ENCODE results near the gene SYNGR4.

SYNGR4 gene

GRCh38 chr19:48365602-48366001 lies 1.4 kb downstream of the SYNGR4 start:
- ATAC-seq = no peak
- TF ChIP-seq ZC3H10 (CRISPR knock-in tag; IDR thresholded peaks at IDR 0.05) (no peak), PPARA (CRISPR knock-in tag; IDR thresholded peaks at IDR 0.05; ENCODE audit: borderline replicate concordance) (no peak), GLIS3 (CRISPR knock-in tag; IDR thresholded peaks at IDR 0.05) (no peak), ZNF70 (CRISPR knock-in tag; IDR thresholded peaks at IDR 0.05) (no peak), ZNF8 (CRISPR knock-in tag; IDR thresholded peaks at IDR 0.05) (no peak), TOX (CRISPR knock-in tag; IDR thresholded peaks at IDR 0.05; ENCODE audit: borderline replicate concordance) (no peak), ZNF565 (CRISPR knock-in tag; conservative IDR thresholded peaks at IDR 0.05; ENCODE audit: low read depth) (no peak), TSHZ2 (CRISPR knock-in tag; IDR thresholded peaks at IDR 0.05) (no peak), TCF4 (CRISPR knock-in tag; IDR thresholded peaks at IDR 0.05; ENCODE audit: borderline replicate concordance) (no peak), BACH2 (CRISPR knock-in tag; IDR thresholded peaks at IDR 0.05; ENCODE audit: borderline replicate concordance) (no peak)

DNA sequence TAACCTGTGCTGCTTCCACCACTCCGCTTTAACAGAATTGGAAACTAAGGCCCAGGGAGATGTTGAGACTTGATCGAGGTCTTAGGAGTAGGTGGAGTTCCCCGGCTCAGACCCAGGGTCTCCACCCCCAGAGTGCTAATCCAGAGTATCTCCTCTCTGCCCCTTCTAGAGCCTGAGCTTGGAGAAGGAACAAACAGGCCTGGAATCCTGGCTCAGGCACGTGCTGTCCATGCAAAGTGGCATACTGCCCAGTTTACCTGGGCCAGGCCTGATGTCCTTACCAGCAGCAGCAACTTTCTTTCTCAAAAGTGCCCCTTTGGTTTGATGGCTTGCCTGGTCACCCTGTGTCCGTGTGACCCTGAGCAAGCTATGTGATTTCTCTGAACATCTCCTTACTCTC lies 3.7 kb downstream of the SYNGR4 start:
- no peak for ATAC-seq
- TF ChIP-seq ZNF70 (CRISPR knock-in tag; IDR thresholded peaks at IDR 0.05) = no peak
- no peak for TF ChIP-seq ESRRG (CRISPR knock-in tag; IDR thresholded peaks at IDR 0.05)
- TF ChIP-seq OSR1 (CRISPR knock-in tag; IDR thresholded peaks at IDR 0.05) = no peak
- no peak for TF ChIP-seq CREB5 (CRISPR knock-in tag; IDR thresholded peaks at IDR 0.05; ENCODE audit: low read depth)
- no peak for TF ChIP-seq TOX (CRISPR knock-in tag; IDR thresholded peaks at IDR 0.05; ENCODE audit: borderline replicate concordance)
- TF ChIP-seq BACH2 (CRISPR knock-in tag; IDR thresholded peaks at IDR 0.05; ENCODE audit: borderline replicate concordance) = no peak
- TF ChIP-seq TSHZ2 (CRISPR knock-in tag; IDR thresholded peaks at IDR 0.05) = no peak
- TF ChIP-seq ZNF565 (CRISPR knock-in tag; conservative IDR thresholded peaks at IDR 0.05; ENCODE audit: low read depth) = no peak
- TF ChIP-seq ZNF8 (CRISPR knock-in tag; IDR thresholded peaks at IDR 0.05) = no peak
- no peak for TF ChIP-seq ARNTL (CRISPR knock-in tag; IDR thresholded peaks at IDR 0.05; ENCODE audit: borderline replicate concordance, low read depth)

DNA sequence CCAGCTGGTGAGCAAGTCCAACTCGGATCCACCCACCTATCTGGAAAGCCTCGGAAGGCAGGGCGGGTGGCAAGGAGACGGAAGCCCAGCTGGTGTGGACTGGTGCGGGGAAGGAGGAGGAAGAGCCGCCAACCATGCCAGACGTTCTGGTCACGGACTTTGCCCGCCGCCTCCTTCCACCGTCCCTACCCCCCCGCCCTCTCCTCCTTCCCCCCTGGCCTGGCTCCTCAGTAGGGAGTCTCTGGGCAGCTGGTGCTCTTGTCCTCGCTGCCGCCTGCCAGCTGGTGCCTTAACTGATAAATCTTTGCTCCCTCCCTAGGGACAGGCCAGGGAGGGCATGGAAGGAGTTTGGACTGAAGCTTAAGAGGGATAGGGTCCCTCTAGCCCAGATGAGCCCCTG lies 4.8 kb downstream of the SYNGR4 start:
- no peak for ATAC-seq
- TF ChIP-seq ZFP30 (CRISPR knock-in tag; IDR thresholded peaks at IDR 0.05) = no peak
- no peak for TF ChIP-seq BACH2 (CRISPR knock-in tag; IDR thresholded peaks at IDR 0.05; ENCODE audit: borderline replicate concordance)
- no peak for TF ChIP-seq ZFP3 (CRISPR knock-in tag; IDR thresholded peaks at IDR 0.05)
- TF ChIP-seq PATZ1 (CRISPR knock-in tag; IDR thresholded peaks at IDR 0.05; ENCODE audit: borderline replicate concordance) = no peak
- TF ChIP-seq CSDC2 (CRISPR knock-in tag; IDR thresholded peaks at IDR 0.05) = no peak
- no peak for TF ChIP-seq ZC3H10 (CRISPR knock-in tag; IDR thresholded peaks at IDR 0.05)
- no peak for TF ChIP-seq ZNF565 (CRISPR knock-in tag; conservative IDR thresholded peaks at IDR 0.05; ENCODE audit: low read depth)

- ATAC-seq = no peak
- no peak for TF ChIP-seq ZNF565 (CRISPR knock-in tag; conservative IDR thresholded peaks at IDR 0.05; ENCODE audit: low read depth)
- no peak for TF ChIP-seq ZFP30 (CRISPR knock-in tag; IDR thresholded peaks at IDR 0.05)
- no peak for TF ChIP-seq TOX (CRISPR knock-in tag; IDR thresholded peaks at IDR 0.05; ENCODE audit: borderline replicate concordance)
- TF ChIP-seq TSHZ2 (CRISPR knock-in tag; IDR thresholded peaks at IDR 0.05) = no peak
- TF ChIP-seq ZFP3 (CRISPR knock-in tag; IDR thresholded peaks at IDR 0.05) = no peak
- TF ChIP-seq POU6F1 (CRISPR knock-in tag; IDR thresholded peaks at IDR 0.05; ENCODE audit: borderline replicate concordance, low read depth) = no peak
- TF ChIP-seq ISL1 (CRISPR knock-in tag; IDR thresholded peaks at IDR 0.05) = no peak
Measured at GRCh38 chr19:48370955-48371354, 6.8 kb downstream of the SYNGR4 start.

All from SK-N-SH treated with all-trans-retinoic acid at 6 μM for 48 hours (cell line).